Nephron progenitor cell (in vitro differentiated cells): ENCODE results near the gene PRKG2.

Source experiments
- DNase-seq: peaks from one replicate; pipeline ENCODE4 v3.0.0; 2021
- H3K27ac Mint-ChIP-seq: 2 replicates; pipeline ENCODE4 v1.8.0; 2021; ENCODE audit warnings: mild to moderate bottlenecking, moderate library complexity, mixed read lengths
- H3K27me3 Mint-ChIP-seq: 2 replicates; pipeline ENCODE4 v1.8.0; 2021; ENCODE audit warnings: mild to moderate bottlenecking, low read depth, mixed read lengths; ENCODE audit not compliant: poor library complexity
- H3K36me3 Mint-ChIP-seq: 2 replicates; pipeline ENCODE4 v1.8.0; 2021; ENCODE audit warnings: low read depth, mixed read lengths
- H3K4me1 Mint-ChIP-seq: 2 replicates; pipeline ENCODE4 v1.8.0; 2021; ENCODE audit warnings: mixed read lengths
- H3K4me3 Mint-ChIP-seq: 2 replicates; pipeline ENCODE4 v1.8.0; 2021; ENCODE audit warnings: mild to moderate bottlenecking, moderate library complexity, mixed read lengths
- H3K9me3 Mint-ChIP-seq: 2 replicates; pipeline ENCODE4 v1.8.0; 2021; ENCODE audit warnings: mild to moderate bottlenecking, moderate library complexity, mixed read lengths
- TF ChIP-seq, protein P1 (sequence below): fragments of 200-600 bp; sonication (generic); IDR thresholded peaks from 2 replicates; pipeline ENCODE4 v1.5.0; 2021; ENCODE audit warnings: antibody characterized with exemption

Gene PRKG2, protein sequence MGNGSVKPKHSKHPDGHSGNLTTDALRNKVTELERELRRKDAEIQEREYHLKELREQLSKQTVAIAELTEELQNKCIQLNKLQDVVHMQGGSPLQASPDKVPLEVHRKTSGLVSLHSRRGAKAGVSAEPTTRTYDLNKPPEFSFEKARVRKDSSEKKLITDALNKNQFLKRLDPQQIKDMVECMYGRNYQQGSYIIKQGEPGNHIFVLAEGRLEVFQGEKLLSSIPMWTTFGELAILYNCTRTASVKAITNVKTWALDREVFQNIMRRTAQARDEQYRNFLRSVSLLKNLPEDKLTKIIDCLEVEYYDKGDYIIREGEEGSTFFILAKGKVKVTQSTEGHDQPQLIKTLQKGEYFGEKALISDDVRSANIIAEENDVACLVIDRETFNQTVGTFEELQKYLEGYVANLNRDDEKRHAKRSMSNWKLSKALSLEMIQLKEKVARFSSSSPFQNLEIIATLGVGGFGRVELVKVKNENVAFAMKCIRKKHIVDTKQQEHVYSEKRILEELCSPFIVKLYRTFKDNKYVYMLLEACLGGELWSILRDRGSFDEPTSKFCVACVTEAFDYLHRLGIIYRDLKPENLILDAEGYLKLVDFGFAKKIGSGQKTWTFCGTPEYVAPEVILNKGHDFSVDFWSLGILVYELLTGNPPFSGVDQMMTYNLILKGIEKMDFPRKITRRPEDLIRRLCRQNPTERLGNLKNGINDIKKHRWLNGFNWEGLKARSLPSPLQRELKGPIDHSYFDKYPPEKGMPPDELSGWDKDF

GRCh38 chr4:81214881-81215868, at the start of gene PRKG2:
Gene PRKG2 (minus strand): TSS chr4:81215222. CDS start chr4:81205047, 10,175 bp downstream.
- Mint-ChIP-seq H3K36me3 (no peaks in the 10 kb centered on the region), H3K27me3 (peaks cover 40% of the 10 kb centered on the region), H3K4me1 (peaks cover 15% of the 10 kb centered on the region), H3K4me3 (peak within 1 kb of the TSS; percentile 85), H3K27ac (no peak within 1 kb of the TSS), H3K9me3 (peaks cover 5% of the 10 kb centered on the region)
- TF ChIP-seq, protein P1, sequence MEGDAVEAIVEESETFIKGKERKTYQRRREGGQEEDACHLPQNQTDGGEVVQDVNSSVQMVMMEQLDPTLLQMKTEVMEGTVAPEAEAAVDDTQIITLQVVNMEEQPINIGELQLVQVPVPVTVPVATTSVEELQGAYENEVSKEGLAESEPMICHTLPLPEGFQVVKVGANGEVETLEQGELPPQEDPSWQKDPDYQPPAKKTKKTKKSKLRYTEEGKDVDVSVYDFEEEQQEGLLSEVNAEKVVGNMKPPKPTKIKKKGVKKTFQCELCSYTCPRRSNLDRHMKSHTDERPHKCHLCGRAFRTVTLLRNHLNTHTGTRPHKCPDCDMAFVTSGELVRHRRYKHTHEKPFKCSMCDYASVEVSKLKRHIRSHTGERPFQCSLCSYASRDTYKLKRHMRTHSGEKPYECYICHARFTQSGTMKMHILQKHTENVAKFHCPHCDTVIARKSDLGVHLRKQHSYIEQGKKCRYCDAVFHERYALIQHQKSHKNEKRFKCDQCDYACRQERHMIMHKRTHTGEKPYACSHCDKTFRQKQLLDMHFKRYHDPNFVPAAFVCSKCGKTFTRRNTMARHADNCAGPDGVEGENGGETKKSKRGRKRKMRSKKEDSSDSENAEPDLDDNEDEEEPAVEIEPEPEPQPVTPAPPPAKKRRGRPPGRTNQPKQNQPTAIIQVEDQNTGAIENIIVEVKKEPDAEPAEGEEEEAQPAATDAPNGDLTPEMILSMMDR, result no peak
- peak; percentile 65 for DNase-seq

DNA sequence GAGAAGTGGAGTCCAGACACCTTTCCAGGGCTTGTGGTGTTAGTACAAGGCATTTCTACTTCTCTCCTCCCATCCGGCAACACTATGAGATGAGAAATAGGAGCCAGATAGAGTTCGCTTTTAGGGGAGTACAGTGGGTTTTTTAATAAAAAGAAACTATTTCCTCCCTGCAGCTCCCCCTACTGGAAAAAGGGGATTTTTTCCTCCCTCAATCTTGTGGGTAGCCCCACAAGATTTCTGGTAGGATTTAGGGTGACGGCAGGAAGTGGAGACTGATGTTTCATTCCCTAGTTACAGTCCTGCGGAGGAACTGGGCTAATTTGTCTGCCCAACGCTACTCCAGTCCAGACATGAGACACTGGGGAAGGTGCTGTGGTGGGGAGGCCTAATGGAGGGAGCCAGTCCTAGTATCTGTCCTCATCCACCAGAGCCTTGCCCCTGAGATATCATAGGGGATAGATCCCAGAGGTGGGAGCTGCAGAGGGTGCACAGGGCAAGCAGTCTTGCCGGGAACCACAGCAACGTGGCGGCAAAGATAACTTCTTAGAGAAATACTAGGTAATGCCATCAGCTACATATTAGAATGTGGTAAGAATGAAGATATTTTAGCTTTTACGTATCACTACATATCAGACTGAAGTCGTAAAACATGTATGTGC, 45.5 kb upstream of the PRKG2 start:
- H3K4me3 Mint-ChIP-seq, result no peak overlapping the region
- TF ChIP-seq, protein P1, result peak; percentile 41
- no peak overlapping the region for H3K27ac Mint-ChIP-seq
- H3K27me3 Mint-ChIP-seq, result no peaks in the 10 kb centered on the region
- peaks cover under 1% of the 10 kb centered on the region for H3K9me3 Mint-ChIP-seq
- no peaks in the 10 kb centered on the region for H3K4me1 Mint-ChIP-seq
- DNase-seq, result peak; percentile 3
- no peaks in the 10 kb centered on the region for H3K36me3 Mint-ChIP-seq

- Mint-ChIP-seq H3K4me1 (peaks cover 1% of the 10 kb centered on the region), H3K27me3 (no peaks in the 10 kb centered on the region), H3K36me3 (no peaks in the 10 kb centered on the region), H3K9me3 (no peaks in the 10 kb centered on the region), H3K27ac (no peak overlapping the region), H3K4me3 (no peak overlapping the region)
- TF ChIP-seq, protein P1, result no peak
- DNase-seq, result no peak
These were observed 44.0 kb upstream of the PRKG2 start for GRCh38 chr4:81258841-81259550.

DNA sequence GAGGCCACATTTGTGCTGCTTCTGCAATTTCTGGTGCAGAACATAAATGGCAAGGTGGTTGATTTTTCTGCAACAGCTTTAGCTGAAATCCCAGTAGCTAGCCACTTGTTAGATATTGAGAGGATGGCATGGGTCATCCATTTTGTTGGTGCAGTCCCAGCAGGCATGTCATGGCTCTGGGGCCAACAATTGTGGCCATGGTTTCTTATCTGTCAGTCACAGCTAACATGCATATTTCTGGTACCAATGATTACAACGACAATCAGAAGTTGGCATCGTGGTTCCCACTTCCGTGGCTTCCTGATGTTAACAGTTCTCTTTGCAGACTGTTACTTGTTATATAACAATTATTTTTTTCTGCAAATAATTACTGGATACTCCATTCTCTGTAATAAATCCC, 42.8 kb upstream of the PRKG2 start:
- Mint-ChIP-seq H3K4me3 (no peak overlapping the region), H3K9me3 (no peaks in the 10 kb centered on the region), H3K4me1 (peaks cover 10% of the 10 kb centered on the region), H3K27ac (no peak overlapping the region), H3K36me3 (no peaks in the 10 kb centered on the region), H3K27me3 (no peaks in the 10 kb centered on the region)
- TF ChIP-seq, protein P1, result no peak
- no peak for DNase-seq

GRCh38 chr4:81257021-81257420, 42.0 kb upstream of the PRKG2 start:
- H3K4me1 Mint-ChIP-seq, result peaks cover 10% of the 10 kb centered on the region
- H3K9me3 Mint-ChIP-seq, result no peaks in the 10 kb centered on the region
- no peak overlapping the region for H3K27ac Mint-ChIP-seq
- TF ChIP-seq, protein P1, result no peak
- H3K36me3 Mint-ChIP-seq, result no peaks in the 10 kb centered on the region
- no peak overlapping the region for H3K4me3 Mint-ChIP-seq
- H3K27me3 Mint-ChIP-seq, result no peaks in the 10 kb centered on the region
- DNase-seq, result no peak
